A549 (cell line): Measurements from ENCODE around the gene MDFIC. TPM values are rescaled to one million over a fixed set of nuclear protein-coding genes. Genes with fewer than 3 reads are reported as not detected.

Experiments used
- ATAC-seq, 2 experiments: fragments of 200-7000 bp in 1 of 2; fragments of >200 bp in 1 of 2; cut with Nextera tagmentation in 1 of 2; cut with Tn5 transposase in 1 of 2; 3 replicates each; pipeline versions ENCODE4 v1.8.0 to v1.9.1; 2018 to 2020; ENCODE audit warnings: mild to moderate bottlenecking in 1 of 2, moderate library complexity in 1 of 2
- CTCF ChIA-PET: fragments of 300-600 bp; sonication (Branson Sonifier 250); formaldehyde crosslinking; extraction: SDS; loops from one replicate; lab custom pipeline; 2021; ENCODE audit warnings: antibody characterized with exemption, inconsistent platforms; lab: Yijun Ruan, JAX
- POLR2A ChIA-PET: fragments of 350-600 bp; formaldehyde crosslinking; extraction: SDS; loops from one replicate; lab custom pipeline; 2021; ENCODE audit warnings: antibody characterized with exemption, inconsistent platforms; lab: Yijun Ruan, JAX
- DNase-seq, 2 experiments: peaks; one replicate each; pipeline versions ENCODE4 v3.0.0 to v3.0.0-alpha.2; 2011 to 2016; ENCODE audit warnings: low read depth in 1 of 2, low spot score in 1 of 2
- FAIRE-seq: peaks from 2 replicates; lab custom pipeline; 2011; peaks lifted over from hg19 to GRCh38; lab: Jason Lieb, UNC
- H3K27ac ChIP-seq, 2 experiments: fragments of >200 bp; sonication (Bioruptor Twin); formaldehyde crosslinking; 3 replicates each; pipeline ENCODE4 v1.5.1; 2016 to 2017
- H3K4me1 ChIP-seq: fragments of >200 bp; sonication (Bioruptor Twin); formaldehyde crosslinking; 3 replicates; pipeline ENCODE4 v1.6.1; 2016
- H3K4me2 ChIP-seq: fragments of >200 bp; sonication (Bioruptor Twin); formaldehyde crosslinking; 3 replicates; pipeline ENCODE4 v1.6.1; 2016
- H3K4me3 ChIP-seq: fragments of >200 bp; sonication (Bioruptor Twin); formaldehyde crosslinking; 3 replicates; pipeline ENCODE4 v1.5.1; 2016
- H3K9me3 ChIP-seq: fragments of >200 bp; sonication (Bioruptor Twin); formaldehyde crosslinking; 3 replicates; pipeline ENCODE4 v1.6.1; 2016
- BCL3 ChIP-seq: fragments of >200 bp; sonication (Bioruptor Twin); formaldehyde crosslinking; IDR thresholded peaks from 3 replicates; pipeline ENCODE4 v1.6.1; 2016
- CHD2 ChIP-seq: fragments of 150-350 bp; IDR thresholded peaks from 2 replicates; pipeline ENCODE4 v1.6.1; 2014; ENCODE audit warnings: low read length; ENCODE audit not compliant: partially characterized antibody
- CTCF ChIP-seq: fragments of >200 bp; sonication (Bioruptor Twin); formaldehyde crosslinking; IDR thresholded peaks from 3 replicates; pipeline ENCODE4 v1.5.1; 2016
- E2F6 ChIP-seq: IDR thresholded peaks from 2 replicates; pipeline ENCODE4 v1.6.1; 2012; ENCODE audit warnings: low read depth, borderline replicate concordance
- EHF ChIP-seq: fragments of 250-450 bp; sonication (Bioruptor Pico); IDR thresholded peaks from 2 replicates; pipeline ENCODE4 v1.5.0; 2020; ENCODE audit warnings: mild to moderate bottlenecking
- EHMT2 ChIP-seq: fragments of 200-600 bp; sonication (generic); IDR thresholded peaks from 2 replicates; pipeline ENCODE4 v1.6.1; 2016; ENCODE audit warnings: antibody characterized with exemption, low read depth, mild to moderate bottlenecking, moderate library complexity
- ELK1 ChIP-seq: fragments of 150-350 bp; IDR thresholded peaks from 2 replicates; pipeline ENCODE4 v1.6.1; 2014; ENCODE audit warnings: low read depth, mild to moderate bottlenecking, low read length
- EP300 ChIP-seq, 2 experiments: fragments of >200 bp; sonication (Bioruptor Twin); formaldehyde crosslinking; IDR thresholded peaks; 2 replicates in 1 of 2; 3 replicates in 1 of 2; pipeline ENCODE4 v1.6.1; 2016 to 2017
- ESRRA ChIP-seq: fragments of 150-350 bp; IDR thresholded peaks from 2 replicates; pipeline ENCODE4 v1.6.1; 2014; ENCODE audit warnings: mild to moderate bottlenecking, low read length, borderline replicate concordance
- FOSB ChIP-seq: fragments of 250-450 bp; sonication (Bioruptor Pico); IDR thresholded peaks from 2 replicates; pipeline ENCODE4 v1.5.0; 2020; ENCODE audit warnings: mild to moderate bottlenecking, moderate library complexity
- GATA3 ChIP-seq: IDR thresholded peaks from 2 replicates; pipeline ENCODE4 v1.6.1; 2012; ENCODE audit warnings: borderline replicate concordance
- HMGXB4 ChIP-seq: fragments of 250-450 bp; sonication (Bioruptor Pico); IDR thresholded peaks from 2 replicates; pipeline ENCODE4 v1.5.0; 2021; ENCODE audit warnings: mild to moderate bottlenecking, moderate library complexity, borderline replicate concordance
- JUN ChIP-seq, 2 experiments: fragments of >200 bp; sonication (Bioruptor Twin); formaldehyde crosslinking; IDR thresholded peaks; 2 replicates in 1 of 2; 3 replicates in 1 of 2; pipeline ENCODE4 v1.6.1; 2016 to 2017
- JUNB ChIP-seq: fragments of >200 bp; sonication (Bioruptor Twin); formaldehyde crosslinking; IDR thresholded peaks from 2 replicates; pipeline ENCODE4 v1.6.1; 2016
- MAFK ChIP-seq: fragments of 450-650 bp; IDR thresholded peaks from 2 replicates; pipeline ENCODE4 v1.6.1; 2014; ENCODE audit not compliant: partially characterized antibody
- MAZ ChIP-seq: fragments of 150-350 bp; IDR thresholded peaks from 2 replicates; pipeline ENCODE4 v1.6.1; 2014; ENCODE audit warnings: antibody characterized with exemption, low read depth, low read length, borderline replicate concordance
- NPAS2 ChIP-seq: fragments of 250-450 bp; sonication (Bioruptor Pico); IDR thresholded peaks from 2 replicates; pipeline ENCODE4 v1.8.0; 2022; ENCODE audit warnings: mild to moderate bottlenecking, moderate library complexity, borderline replicate concordance
- PBX3 ChIP-seq: IDR thresholded peaks from 2 replicates; pipeline ENCODE4 v1.6.1; 2012
- RAD21 ChIP-seq, 2 experiments: fragments of >200 bp in 1 of 2; sonication (Bioruptor Twin) in 1 of 2; formaldehyde crosslinking in 1 of 2; IDR thresholded peaks in 1 of 2; conservative IDR thresholded peaks in 1 of 2; 2 replicates in 1 of 2; 3 replicates in 1 of 2; pipeline ENCODE4 v1.6.1; 2012 to 2018; ENCODE audit warnings: inconsistent platforms in 1 of 2
- RFX5 ChIP-seq: fragments of 450-650 bp; IDR thresholded peaks from 2 replicates; pipeline ENCODE4 v1.7.1; 2014; ENCODE audit warnings: antibody characterized with exemption, mild to moderate bottlenecking, moderate library complexity
- RNF2 ChIP-seq: fragments of 200-600 bp; sonication (generic); IDR thresholded peaks from 2 replicates; pipeline ENCODE4 v1.6.1; 2016; ENCODE audit warnings: low read depth, mild to moderate bottlenecking, antibody characterized with exemption, moderate library complexity, borderline replicate concordance
- SREBF2 ChIP-seq: fragments of 450-650 bp; IDR thresholded peaks from 2 replicates; pipeline ENCODE4 v1.6.1; 2014; ENCODE audit warnings: mild to moderate bottlenecking, moderate library complexity
- TFCP2L1 ChIP-seq: fragments of 250-450 bp; sonication (Bioruptor Pico); IDR thresholded peaks from 2 replicates; pipeline ENCODE4 v1.5.0; 2021; ENCODE audit warnings: mild to moderate bottlenecking
- ZC3H11A ChIP-seq: fragments of 450-650 bp; IDR thresholded peaks from 2 replicates; pipeline ENCODE4 v1.6.1; 2014; ENCODE audit warnings: antibody characterized with exemption, mild to moderate bottlenecking
- ZNF302 ChIP-seq: fragments of 250-450 bp; sonication (Bioruptor Pico); IDR thresholded peaks from 2 replicates; pipeline ENCODE4 v1.9.0; 2021; ENCODE audit warnings: inconsistent platforms, mild to moderate bottlenecking, moderate library complexity
- ZSCAN20 ChIP-seq: fragments of 250-450 bp; sonication (Bioruptor Pico); IDR thresholded peaks from 2 replicates; pipeline ENCODE4 v1.8.0; 2022; ENCODE audit warnings: mild to moderate bottlenecking, moderate library complexity
- WGBS: methylation state at CpG from one replicate; pipeline ENCODE4 v1.1.6; 2017; ENCODE audit errors: missing lambda C conversion rate; 5-methylcytosine and 5-hydroxymethylcytosine counted together
- polyA plus RNA-seq, 4 experiments: library from polyadenylated mRNA; depleted of rRNA in 3 of 4; stranded (reverse); fragments of >200 nt; fragmentation: RNase III in 1 of 4; extraction: RNeasy Plus Mini Kit Qiagen cat#74134 plus additional on column Dnase treatment in 1 of 4; gene quantifications; 2 replicates in 3 of 4; 3 replicates in 1 of 4; pipeline ENCODE4 v1.2.3, GENCODE V29; 2011 to 2017

Gene MDFIC
- polyA plus RNA-seq, 2 of the 4 experiments (the other 2 are of a cell fraction) = 19.5 to 30.6 TPM

GRCh38 chr7:114952296-114952695 lies 30.4 kb downstream of the MDFIC start:
- Histone ChIP-seq H3K4me2 (no peak overlapping the region), H3K9me3 (no peaks in the 10 kb centered on the region), H3K4me3 (no peak overlapping the region), H3K4me1 (no peaks in the 10 kb centered on the region), H3K27ac (no peak overlapping the region)
- TF ChIP-seq NPAS2 (CRISPR knock-in tag) (no peak), CTCF (no peak), PBX3 (no peak), ZSCAN20 (CRISPR knock-in tag) (no peak), FOSB (CRISPR knock-in tag) (no peak), BCL3 (no peak), ZNF302 (CRISPR knock-in tag) (no peak), EP300 (IDR thresholded peaks at IDR 0.05) (no peak), RNF2 (no peak), EHMT2 (no peak), CHD2 (no peak), TFCP2L1 (no peak), SREBF2 (no peak)
- 88% methylated on average over 3 of the region's 3 CpGs for WGBS
- ATAC-seq (no peak), FAIRE-seq (no peak), DNase-seq (no peak)
- POLR2A ChIA-PET = no interaction called here
- CTCF ChIA-PET = no interaction called here

- TF ChIP-seq FOSB (CRISPR knock-in tag) = no peak
- no peak for TF ChIP-seq HMGXB4 (CRISPR knock-in tag)
- TF ChIP-seq ESRRA = no peak
- no peak for TF ChIP-seq JUN (IDR thresholded peaks at IDR 0.05)
- TF ChIP-seq EHF (CRISPR knock-in tag) = no peak
- no peak for TF ChIP-seq JUNB
- no peak for TF ChIP-seq E2F6
- TF ChIP-seq MAFK = no peak
- no peak for TF ChIP-seq CHD2
- no peak for TF ChIP-seq ZC3H11A
- no peak for TF ChIP-seq SREBF2
- TF ChIP-seq RFX5 = no peak
- TF ChIP-seq ZSCAN20 (CRISPR knock-in tag) = no peak
- TF ChIP-seq ELK1 = no peak
- no peak for TF ChIP-seq MAZ
- no peak for TF ChIP-seq PBX3
- no peak for TF ChIP-seq GATA3
- TF ChIP-seq RAD21 (conservative IDR thresholded peaks at IDR 0.05 in 1 of 2, IDR thresholded peaks at IDR 0.05 in 1 of 2) = no peak
- no peak overlapping the region for H3K27ac ChIP-seq
- FAIRE-seq = no peak
- no peaks in the 10 kb centered on the region for H3K9me3 ChIP-seq
- WGBS = 88% methylated on average over 2 of the region's 2 CpGs
- no peak overlapping the region for H3K4me3 ChIP-seq
- ChIA-PET POLR2A (no interaction called here), CTCF (no interaction called here)
- no peak for ATAC-seq
- no peaks in the 10 kb centered on the region for H3K4me1 ChIP-seq
- no peak overlapping the region for H3K4me2 ChIP-seq
- no peak for DNase-seq
Observed at GRCh38 chr7:114953724-114954123, 31.8 kb downstream of the MDFIC start.
